ENCODE data around the gene CASK.

CASK gene

GRCh38 chrX:41599507-41599906 lies 323.8 kb downstream of the CASK start:
- no peak for DNase-seq (ENCODE audit: low read depth)
- TF ChIP-seq CTCF (conservative IDR thresholded peaks at IDR 0.05; ENCODE audit: low read depth, low read length) = no peak
- no peak overlapping the region for H3K4me3 ChIP-seq (ENCODE audit: low read depth, low read length)

GRCh38 chrX:41596596-41596995 lies 326.8 kb downstream of the CASK start:
- no peak overlapping the region for H3K4me3 ChIP-seq (ENCODE audit: low read depth, low read length)
- no peak for TF ChIP-seq CTCF (conservative IDR thresholded peaks at IDR 0.05; ENCODE audit: low read depth, low read length)
- no peak for DNase-seq (ENCODE audit: low read depth)

GRCh38 chrX:41594634-41595033 lies 328.7 kb downstream of the CASK start:
- no peak overlapping the region for H3K4me3 ChIP-seq (ENCODE audit: low read depth, low read length)
- TF ChIP-seq CTCF (conservative IDR thresholded peaks at IDR 0.05; ENCODE audit: low read depth, low read length) = no peak
- DNase-seq (ENCODE audit: low read depth) = peak; percentile 26

- DNase-seq (ENCODE audit: low read depth) = no peak
- no peak for TF ChIP-seq CTCF (conservative IDR thresholded peaks at IDR 0.05; ENCODE audit: low read depth, low read length)
- no peak overlapping the region for H3K4me3 ChIP-seq (ENCODE audit: low read depth, low read length)
Observed at GRCh38 chrX:41591906-41592305, 331.4 kb downstream of the CASK start.

GRCh38 chrX:41590641-41591040 lies 332.7 kb downstream of the CASK start:
- TF ChIP-seq CTCF (conservative IDR thresholded peaks at IDR 0.05; ENCODE audit: low read depth, low read length) = no peak
- DNase-seq (ENCODE audit: low read depth) = no peak
- no peak overlapping the region for H3K4me3 ChIP-seq (ENCODE audit: low read depth, low read length)

GRCh38 chrX:41589634-41590270 lies 333.6 kb downstream of the CASK start:
- peak; percentile 67 for DNase-seq (ENCODE audit: low read depth)
- H3K4me3 ChIP-seq (ENCODE audit: low read depth, low read length) = peak overlapping the region; percentile 14
- TF ChIP-seq CTCF (conservative IDR thresholded peaks at IDR 0.05; ENCODE audit: low read depth, low read length) = no peak

- no peak overlapping the region for H3K4me3 ChIP-seq (ENCODE audit: low read depth, low read length)
- no peak for TF ChIP-seq CTCF (conservative IDR thresholded peaks at IDR 0.05; ENCODE audit: low read depth, low read length)
- DNase-seq (ENCODE audit: low read depth) = no peak
Observed at GRCh38 chrX:41588271-41588670, 335.1 kb downstream of the CASK start.
